Ovary (tissue), 3 donors: Measurements from ENCODE around the gene GPR68.

Experiments
- CTCF ChIP-seq, 3 donors: fragments of 450-650 bp in 2 of 3; fragments of 200-600 bp in 1 of 3; IDR thresholded peaks; one replicate each; pipeline versions ENCODE4 v1.5.1 to v1.8.0; 2016 to 2022; ENCODE audit warnings: antibody characterized with exemption in 3 of 3, mild to moderate bottlenecking in 1 of 3
- EP300 ChIP-seq: sonication (generic); formaldehyde crosslinking; IDR thresholded peaks from one replicate; pipeline ENCODE4 v1.6.1; 2017; ENCODE audit warnings: antibody characterized with exemption
- POLR2A ChIP-seq: fragments of 450-650 bp; IDR thresholded peaks from one replicate; pipeline ENCODE4 v1.6.1; 2017; ENCODE audit warnings: antibody characterized with exemption, mild to moderate bottlenecking, moderate library complexity
- donor health status: DM: no; HTN: no; CAD: no.

GRCh38 chr14:91270188-91270587 lies 25.7 kb upstream of the GPR68 start:
- no peak for TF ChIP-seq CTCF (IDR thresholded peaks at IDR 0.05)
- no peak for TF ChIP-seq POLR2A
- no peak for TF ChIP-seq EP300
